ENCODE measurements around the gene ALCAM. TPM values are rescaled to one million over a fixed set of nuclear protein-coding genes. Genes with fewer than 3 reads are reported as not detected.

The ALCAM gene
- total RNA-seq, 2 experiments from 2014 or later = 20.3 to 20.6 TPM

DNA sequence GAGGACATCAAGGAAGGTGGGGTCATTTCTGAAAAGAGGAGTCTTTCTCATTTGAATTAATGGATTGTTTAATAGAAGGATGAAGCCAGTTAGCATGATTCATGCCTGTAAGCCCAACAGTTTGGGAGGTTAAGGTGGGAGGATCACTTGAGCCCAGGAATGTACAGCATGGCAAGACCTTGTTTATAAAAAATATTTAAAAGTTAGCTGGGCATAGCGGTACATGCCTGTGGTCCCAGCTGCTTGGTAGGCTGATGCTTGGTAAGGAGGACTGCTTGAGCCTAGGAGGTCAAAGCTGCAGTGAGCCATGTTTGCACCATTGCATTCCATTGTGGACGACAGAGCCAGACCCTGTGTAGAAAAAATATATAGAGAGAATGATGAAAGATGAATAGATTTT, 165.5 kb downstream of the ALCAM start:
- POLR2A ChIA-PET = no interaction called here

DNA sequence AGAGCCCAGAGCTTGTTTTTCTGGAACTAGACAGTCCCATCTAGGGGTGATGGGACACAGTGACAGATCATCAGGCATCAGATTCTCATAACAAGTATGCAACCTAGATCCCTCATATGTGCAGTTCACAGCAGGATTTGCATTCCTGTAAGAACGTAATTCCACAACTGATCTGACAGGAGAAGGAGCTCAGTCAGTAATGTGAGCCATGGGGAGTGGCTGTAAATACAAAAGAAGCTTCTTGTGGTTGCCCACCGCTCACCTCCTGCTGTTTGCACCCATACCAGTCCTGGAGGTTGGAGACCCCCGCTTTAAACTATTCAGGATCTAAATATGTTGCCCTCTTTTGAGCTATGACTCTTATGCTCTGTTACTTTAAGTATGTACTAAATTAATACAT, 167.3 kb downstream of the ALCAM start:
- H3K27me3 Mint-ChIP-seq = no peaks in the 10 kb centered on the region
- H3K4me1 Mint-ChIP-seq (ENCODE audit: low read depth) = no peaks in the 10 kb centered on the region
- intact Hi-C loops (cut with micrococcal nuclease) = no loop called here
- CTCF ChIA-PET = no interaction called here
- no peak overlapping the region for H3K4me3 Mint-ChIP-seq
- no peak overlapping the region for H3K27ac Mint-ChIP-seq
- DNase-seq = no peak
- H3K36me3 Mint-ChIP-seq = peaks cover 7% of the 10 kb centered on the region
- H3K9me3 Mint-ChIP-seq = no peaks in the 10 kb centered on the region
- POLR2A ChIA-PET = no interaction called here

More for the DNA sequence above, 165.5 kb downstream of the ALCAM start:
- CTCF ChIA-PET = no interaction called here
- no peaks in the 10 kb centered on the region for H3K9me3 Mint-ChIP-seq
- H3K27ac Mint-ChIP-seq = no peak overlapping the region
- peaks cover 7% of the 10 kb centered on the region for H3K36me3 Mint-ChIP-seq
- peaks cover 12% of the 10 kb centered on the region for H3K4me1 Mint-ChIP-seq (ENCODE audit: low read depth)
- intact Hi-C loops (cut with micrococcal nuclease) = no loop called here
- no peak for DNase-seq
- no peak overlapping the region for H3K4me3 Mint-ChIP-seq
- H3K27me3 Mint-ChIP-seq = no peaks in the 10 kb centered on the region

GRCh38 chr3:105534491-105534890, 167.8 kb downstream of the ALCAM start:
- intact Hi-C loops (cut with micrococcal nuclease) = no loop called here
- Mint-ChIP-seq H3K9me3 (no peaks in the 10 kb centered on the region), H3K4me1 (ENCODE audit: low read depth) (no peaks in the 10 kb centered on the region), H3K4me3 (no peak overlapping the region), H3K27me3 (no peaks in the 10 kb centered on the region), H3K36me3 (peaks cover 7% of the 10 kb centered on the region), H3K27ac (no peak overlapping the region)
- DNase-seq = no peak
- ChIA-PET CTCF (no interaction called here), POLR2A (no interaction called here)

DNA sequence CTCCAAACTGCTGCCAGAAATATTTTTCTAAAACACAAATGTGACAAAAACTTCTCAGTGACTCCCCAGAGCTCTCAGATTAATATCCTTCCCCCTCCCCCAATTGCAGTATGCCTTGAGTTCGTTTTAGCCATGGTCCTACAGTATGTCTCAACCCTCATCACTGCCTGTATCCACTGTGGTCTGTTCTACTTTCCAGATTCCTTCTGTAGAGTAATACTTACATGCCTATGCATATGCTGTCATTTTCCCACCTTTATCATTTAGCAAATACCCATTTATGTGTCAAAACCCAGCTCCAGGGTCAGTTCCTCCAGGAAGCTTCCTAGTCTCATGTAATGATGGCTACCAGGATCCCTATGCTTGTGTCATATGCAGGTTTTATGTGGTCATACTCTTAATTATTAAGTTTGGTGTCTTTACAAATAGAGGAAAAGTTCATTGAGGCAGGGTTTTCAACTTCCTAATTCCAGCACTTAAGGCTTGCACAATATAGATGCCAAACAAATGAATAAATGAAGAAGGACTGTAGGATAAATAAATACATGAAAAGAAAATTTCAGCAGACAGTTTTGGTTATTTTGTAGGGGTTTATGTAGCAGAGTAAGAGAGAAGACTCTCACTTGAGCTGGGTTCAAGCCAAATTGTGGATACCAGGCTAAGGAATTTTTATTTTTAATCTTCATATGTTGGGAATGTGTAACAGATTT, 170.8 kb downstream of the ALCAM start:
- Mint-ChIP-seq H3K4me3 (no peak overlapping the region), H3K27ac (no peak overlapping the region), H3K27me3 (no peaks in the 10 kb centered on the region), H3K4me1 (ENCODE audit: low read depth) (no peaks in the 10 kb centered on the region), H3K36me3 (peaks cover 16% of the 10 kb centered on the region), H3K9me3 (no peaks in the 10 kb centered on the region)
- intact Hi-C loops (cut with micrococcal nuclease) = no loop called here
- ChIA-PET CTCF (no interaction called here), POLR2A (no interaction called here)
- no peak for DNase-seq

DNA sequence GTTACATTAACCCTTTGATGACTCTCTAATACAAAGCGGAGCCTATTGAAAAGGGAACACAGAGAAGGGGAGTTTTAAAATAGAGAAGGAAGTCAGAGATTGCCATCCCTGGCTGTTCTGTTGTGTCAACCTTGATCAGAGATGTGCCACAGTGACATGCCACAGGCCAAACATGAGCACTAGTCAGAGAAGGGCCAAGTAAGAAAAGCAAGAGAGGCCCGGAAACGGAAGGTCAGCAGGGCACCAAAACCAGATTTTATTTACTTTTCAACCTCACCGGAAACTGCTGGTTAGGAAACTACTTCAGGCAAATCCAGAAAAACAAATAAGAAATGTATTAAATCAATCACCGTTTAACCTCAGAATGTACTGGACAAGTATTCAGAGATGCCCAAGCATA, 171.8 kb downstream of the ALCAM start:
- DNase-seq = no peak
- no peaks in the 10 kb centered on the region for H3K9me3 Mint-ChIP-seq
- CTCF ChIA-PET = no interaction called here

GRCh38 chr3:105539897-105540296, 173.2 kb downstream of the ALCAM start:
- no peaks in the 10 kb centered on the region for H3K4me1 Mint-ChIP-seq (ENCODE audit: low read depth)
- no peak overlapping the region for H3K27ac Mint-ChIP-seq
- peaks cover 23% of the 10 kb centered on the region for H3K36me3 Mint-ChIP-seq
- ChIA-PET POLR2A (no interaction called here), CTCF (no interaction called here)
- intact Hi-C loops (cut with micrococcal nuclease) = no loop called here
- H3K9me3 Mint-ChIP-seq = no peaks in the 10 kb centered on the region
- no peaks in the 10 kb centered on the region for H3K27me3 Mint-ChIP-seq
- DNase-seq = no peak
- H3K4me3 Mint-ChIP-seq = no peak overlapping the region

More for the DNA sequence above, 171.8 kb downstream of the ALCAM start:
- intact Hi-C loops (cut with micrococcal nuclease) = no loop called here
- POLR2A ChIA-PET = no interaction called here
- H3K4me1 Mint-ChIP-seq (ENCODE audit: low read depth) = no peaks in the 10 kb centered on the region
- H3K4me3 Mint-ChIP-seq = no peak overlapping the region
- no peak overlapping the region for H3K27ac Mint-ChIP-seq
- no peaks in the 10 kb centered on the region for H3K27me3 Mint-ChIP-seq
- H3K36me3 Mint-ChIP-seq = peaks cover 20% of the 10 kb centered on the region

GRCh38 chr3:105542282-105543019, 175.7 kb downstream of the ALCAM start:
- Mint-ChIP-seq H3K27ac (no peak overlapping the region), H3K4me1 (ENCODE audit: low read depth) (no peaks in the 10 kb centered on the region), H3K27me3 (no peaks in the 10 kb centered on the region), H3K9me3 (no peaks in the 10 kb centered on the region), H3K4me3 (no peak overlapping the region), H3K36me3 (peaks cover 25% of the 10 kb centered on the region)
- POLR2A ChIA-PET = no interaction called here
- CTCF ChIA-PET = no interaction called here
- intact Hi-C loops (cut with micrococcal nuclease) = no loop called here
- DNase-seq = no peak

DNA sequence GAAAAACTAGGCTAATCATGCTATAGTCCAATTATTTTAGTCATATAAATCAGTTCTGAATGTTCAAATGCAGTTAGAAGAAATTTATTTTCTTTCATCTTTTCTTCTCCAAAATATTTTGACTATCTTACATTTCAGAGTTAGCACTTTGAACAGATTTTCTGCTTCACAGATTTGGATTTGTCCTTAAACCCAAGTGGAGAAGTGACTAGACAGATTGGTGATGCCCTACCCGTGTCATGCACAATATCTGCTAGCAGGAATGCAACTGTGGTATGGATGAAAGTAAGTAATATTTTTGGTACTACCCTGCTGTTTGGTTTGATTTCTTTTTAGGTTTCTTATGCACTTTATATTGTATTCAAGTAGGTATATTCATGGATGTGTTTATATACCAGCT, 178.3 kb downstream of the ALCAM start:
- POLR2A ChIA-PET = no interaction called here

DNA sequence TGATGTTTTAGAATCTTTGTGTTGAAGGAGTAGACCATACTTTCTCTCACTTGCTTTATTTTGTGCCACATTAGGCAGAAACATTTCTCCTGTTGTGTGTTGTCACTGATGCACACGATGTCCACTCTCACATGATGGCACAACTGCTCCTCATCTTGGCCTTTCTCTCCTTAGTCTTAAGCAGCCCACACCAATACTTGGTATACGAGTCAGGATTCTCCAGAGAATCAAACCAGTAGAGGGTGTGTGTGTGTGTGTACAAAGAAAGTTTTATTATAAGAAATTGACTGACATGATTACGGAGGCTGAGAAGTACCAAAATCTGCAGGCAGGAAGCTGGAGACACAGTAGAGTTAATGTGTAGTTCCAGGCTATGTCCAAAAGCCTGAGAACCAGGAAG, 187.1 kb downstream of the ALCAM start:
- Mint-ChIP-seq H3K27me3 (no peaks in the 10 kb centered on the region), H3K4me3 (no peak overlapping the region), H3K9me3 (no peaks in the 10 kb centered on the region), H3K27ac (no peak overlapping the region), H3K36me3 (peaks cover 26% of the 10 kb centered on the region), H3K4me1 (ENCODE audit: low read depth) (no peaks in the 10 kb centered on the region)
- ChIA-PET CTCF (no interaction called here), POLR2A (no interaction called here)
- intact Hi-C loops (cut with micrococcal nuclease) = no loop called here
- no peak for DNase-seq

More for the DNA sequence above, 178.3 kb downstream of the ALCAM start:
- CTCF ChIA-PET = no interaction called here
- intact Hi-C loops (cut with micrococcal nuclease) = no loop called here
- peaks cover 29% of the 10 kb centered on the region for H3K36me3 Mint-ChIP-seq
- no peak overlapping the region for H3K27ac Mint-ChIP-seq
- DNase-seq = no peak
- H3K4me3 Mint-ChIP-seq = no peak overlapping the region
- H3K4me1 Mint-ChIP-seq (ENCODE audit: low read depth) = no peaks in the 10 kb centered on the region
- no peaks in the 10 kb centered on the region for H3K9me3 Mint-ChIP-seq
- no peaks in the 10 kb centered on the region for H3K27me3 Mint-ChIP-seq

DNA sequence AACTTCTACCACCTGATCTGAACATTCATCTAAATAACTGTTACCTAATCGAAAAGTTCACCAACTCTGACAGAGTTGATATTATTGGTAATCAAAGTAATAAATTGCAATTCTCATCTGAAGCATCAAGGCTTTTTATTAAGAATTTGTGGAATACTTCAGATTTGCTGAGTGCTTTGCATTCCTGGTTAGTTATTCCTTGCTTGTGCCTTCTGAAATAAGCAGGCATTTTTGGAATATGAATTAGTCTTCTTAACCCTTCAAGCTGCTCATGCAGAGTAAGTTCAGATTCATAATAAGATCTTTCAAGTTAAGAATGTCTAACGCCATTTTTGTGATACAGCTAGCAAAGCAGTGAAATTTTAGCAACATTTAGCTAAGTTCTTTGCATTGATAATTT, 188.5 kb downstream of the ALCAM start:
- Mint-ChIP-seq H3K36me3 (peaks cover 21% of the 10 kb centered on the region), H3K9me3 (no peaks in the 10 kb centered on the region), H3K4me1 (ENCODE audit: low read depth) (no peaks in the 10 kb centered on the region), H3K4me3 (no peak overlapping the region), H3K27ac (no peak overlapping the region), H3K27me3 (no peaks in the 10 kb centered on the region)
- intact Hi-C loops (cut with micrococcal nuclease) = no loop called here
- ChIA-PET CTCF (no interaction called here), POLR2A (no interaction called here)
- no peak for DNase-seq

DNA sequence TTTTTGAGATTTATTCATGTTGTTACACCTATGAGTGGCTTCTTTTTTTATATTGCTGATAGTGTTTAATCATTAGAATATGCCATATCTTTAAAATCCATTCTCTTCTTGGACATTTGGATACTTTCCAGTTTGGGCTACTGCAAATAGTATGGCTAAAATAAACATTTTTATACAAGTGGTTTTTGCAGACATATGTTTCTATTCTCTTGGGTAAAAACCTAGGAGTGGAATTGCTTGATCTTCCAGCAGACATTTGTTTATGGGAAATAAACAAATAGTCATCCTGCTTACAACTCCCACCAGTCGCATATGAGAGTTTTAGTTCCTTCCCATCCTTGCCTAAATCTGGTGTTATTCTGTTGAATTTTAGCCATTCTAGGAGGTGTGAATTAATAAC, 193.1 kb downstream of the ALCAM start:
- H3K27ac Mint-ChIP-seq = no peak overlapping the region
- ChIA-PET CTCF (interaction anchor here (0.7 kb wide), 1 partner anchor 122 kb away, joined by 3 read pairs; no protein-coding TSS in a partner anchor), POLR2A (no interaction called here)
- DNase-seq = no peak
- H3K36me3 Mint-ChIP-seq = peaks cover 3% of the 10 kb centered on the region
- H3K4me3 Mint-ChIP-seq = no peak overlapping the region
- intact Hi-C loops (cut with micrococcal nuclease) = no loop called here
- H3K27me3 Mint-ChIP-seq = no peaks in the 10 kb centered on the region
- H3K4me1 Mint-ChIP-seq (ENCODE audit: low read depth) = no peaks in the 10 kb centered on the region
- H3K9me3 Mint-ChIP-seq = no peaks in the 10 kb centered on the region

DNA sequence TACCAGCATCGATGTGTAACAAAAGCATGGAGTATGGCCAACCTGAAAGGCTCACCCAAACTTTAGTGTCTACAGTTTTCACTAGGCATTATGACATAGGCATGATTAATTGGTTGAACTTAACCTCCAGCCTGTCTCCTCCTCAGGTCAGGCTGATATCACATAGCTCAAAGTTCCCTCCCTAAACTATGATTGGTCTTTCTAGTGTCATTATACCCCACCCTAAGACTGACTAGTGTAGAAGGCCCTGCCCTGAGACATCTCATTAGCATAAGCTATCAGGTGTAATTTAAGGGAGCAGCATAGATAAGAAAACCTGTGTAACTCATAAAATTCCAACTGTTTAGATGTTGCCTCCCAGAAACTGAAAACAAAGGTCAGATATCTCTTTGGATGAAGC, 195.2 kb downstream of the ALCAM start:
- intact Hi-C loops (cut with micrococcal nuclease) = no loop called here
- CTCF ChIA-PET = no interaction called here
- Mint-ChIP-seq H3K9me3 (peaks cover 2% of the 10 kb centered on the region), H3K36me3 (peaks cover 8% of the 10 kb centered on the region), H3K4me1 (ENCODE audit: low read depth) (no peaks in the 10 kb centered on the region), H3K4me3 (no peak overlapping the region), H3K27me3 (no peaks in the 10 kb centered on the region), H3K27ac (no peak overlapping the region)
- POLR2A ChIA-PET = no interaction called here
- DNase-seq = no peak

All from activated CD4-positive, alpha-beta memory T cell treated with anti-CD3 and anti-CD28 coated beads for 36 hours (primary cell).